COLO668 (cell line): Measurements from ENCODE around the gene CPB1.
"Not testable (repeated sequence)": the region's sequence is repeated elsewhere in the genome, so short reads cannot be mapped to it uniquely, and the experiment has no call there.

Experiments
- DNase-seq: peaks from one replicate; lab custom pipeline; 2025; ENCODE audit not compliant: unreplicated experiment; lab: John Stamatoyannopoulos, UW

The CPB1 gene

GRCh38 chr3:148827585-148827984 is at the start of gene CPB1:
CPB1 (plus strand) TSS chr3:148827811; CDS start chr3:148827824, 13 bp downstream.
- DNase-seq = no peak

GRCh38 chr3:148778926-148779325 is 48.7 kb upstream of the CPB1 start:
- no peak for DNase-seq

- not testable (repeated sequence) for DNase-seq
Measured at GRCh38 chr3:148785026-148785425, 42.6 kb upstream of the CPB1 start.

- not testable (repeated sequence) for DNase-seq
Measured at GRCh38 chr3:148786159-148786558, 41.5 kb upstream of the CPB1 start.

- no peak for DNase-seq
Measured at GRCh38 chr3:148789146-148789545, 38.5 kb upstream of the CPB1 start.

GRCh38 chr3:148789906-148790305 is 37.7 kb upstream of the CPB1 start:
- DNase-seq = no peak

- no peak for DNase-seq
Measured at GRCh38 chr3:148790370-148790769, 37.2 kb upstream of the CPB1 start.

- DNase-seq = no peak
Measured at GRCh38 chr3:148790851-148791735, 36.5 kb upstream of the CPB1 start.

GRCh38 chr3:148791920-148792319 is 35.7 kb upstream of the CPB1 start:
- DNase-seq = no peak

- DNase-seq = no peak
Measured at GRCh38 chr3:148792516-148792915, 35.1 kb upstream of the CPB1 start.

- DNase-seq = no peak
Measured at GRCh38 chr3:148796799-148797198, 30.8 kb upstream of the CPB1 start.

GRCh38 chr3:148797795-148798194 is 29.8 kb upstream of the CPB1 start:
- DNase-seq = no peak

- DNase-seq = no peak
Measured at GRCh38 chr3:148800414-148800813, 27.2 kb upstream of the CPB1 start.

GRCh38 chr3:148809835-148810234 is 17.8 kb upstream of the CPB1 start:
- DNase-seq = no peak

- DNase-seq = no peak
Measured at GRCh38 chr3:148815316-148816110, 12.1 kb upstream of the CPB1 start.

GRCh38 chr3:148816427-148816826 is 11.2 kb upstream of the CPB1 start:
- DNase-seq = no peak

GRCh38 chr3:148816981-148817525 is 10.6 kb upstream of the CPB1 start:
- DNase-seq = no peak

GRCh38 chr3:148820361-148821245 is 7.0 kb upstream of the CPB1 start:
- no peak for DNase-seq

GRCh38 chr3:148823026-148823425 is 4.6 kb upstream of the CPB1 start:
- no peak for DNase-seq

- DNase-seq = no peak
Measured at GRCh38 chr3:148825476-148825875, 2.1 kb upstream of the CPB1 start.
